NB4 (cell line): ENCODE results near the gene MAIP1.

Experiments used
- CTCF ChIP-seq: IDR thresholded peaks from one replicate; pipeline ENCODE4 v1.5.1; 2012; ENCODE audit warnings: low read depth, low read length
- MAX ChIP-seq: IDR thresholded peaks from 2 replicates; pipeline ENCODE4 v1.6.1; 2011; ENCODE audit warnings: low read depth, low read length
- MYC ChIP-seq: IDR thresholded peaks from 2 replicates; pipeline ENCODE4 v1.6.1; 2011; ENCODE audit warnings: low read depth, low read length
- POLR2A ChIP-seq: IDR thresholded peaks from 2 replicates; pipeline ENCODE4 v1.6.1; 2011; ENCODE audit warnings: mild to moderate bottlenecking; ENCODE audit not compliant: insufficient read length; ENCODE audit errors: extremely low read depth

GRCh38 chr2:199956062-199956380 is 639 bp downstream of the MAIP1 start:
- TF ChIP-seq CTCF, result no peak
- TF ChIP-seq POLR2A, result no peak
- TF ChIP-seq MYC, result no peak
- TF ChIP-seq MAX, result no peak
